Measurements from ENCODE around the gene SYPL1.

The SYPL1 gene

GRCh38 chr7:106062006-106062405, 50.1 kb downstream of the SYPL1 start:
- in situ Hi-C loops (cut with HindIII; ENCODE audit: low sequenced_read_pairs) = loop anchor here (25.0 kb wide), 1 partner anchor 425 kb away; no protein-coding TSS in a partner anchor
- H3K4me3 ChIP-seq (ENCODE audit: low read depth, low read length) = no peak overlapping the region
- no peak for TF ChIP-seq CTCF (IDR thresholded peaks at IDR 0.05; ENCODE audit: low read depth, low read length, missing control alignments)
- DNase-seq (ENCODE audit: low read depth) = no peak

GRCh38 chr7:106061301-106061979, 50.7 kb downstream of the SYPL1 start:
- no peak for DNase-seq (ENCODE audit: low read depth)
- in situ Hi-C loops (cut with HindIII; ENCODE audit: low sequenced_read_pairs) = loop anchor here (25.0 kb wide), 1 partner anchor 426 kb away; no protein-coding TSS in a partner anchor
- H3K4me3 ChIP-seq (ENCODE audit: low read depth, low read length) = no peak overlapping the region
- no peak for TF ChIP-seq CTCF (IDR thresholded peaks at IDR 0.05; ENCODE audit: low read depth, low read length, missing control alignments)

GRCh38 chr7:106060394-106060920, 51.7 kb downstream of the SYPL1 start:
- in situ Hi-C loops (cut with HindIII; ENCODE audit: low sequenced_read_pairs) = loop anchor here (25.0 kb wide), 1 partner anchor 427 kb away; no protein-coding TSS in a partner anchor
- no peak overlapping the region for H3K4me3 ChIP-seq (ENCODE audit: low read depth, low read length)

GRCh38 chr7:106059556-106059955, 52.6 kb downstream of the SYPL1 start:
- H3K4me3 ChIP-seq (ENCODE audit: low read depth, low read length) = no peak overlapping the region
- no peak for TF ChIP-seq CTCF (IDR thresholded peaks at IDR 0.05; ENCODE audit: low read depth, low read length, missing control alignments)
- no peak for DNase-seq (ENCODE audit: low read depth)
- in situ Hi-C loops (cut with HindIII; ENCODE audit: low sequenced_read_pairs) = loop anchor here (25.0 kb wide), 1 partner anchor 428 kb away; no protein-coding TSS in a partner anchor

More at GRCh38 chr7:106060394-106060920, 51.7 kb downstream of the SYPL1 start:
- no peak for DNase-seq (ENCODE audit: low read depth)
- no peak for TF ChIP-seq CTCF (IDR thresholded peaks at IDR 0.05; ENCODE audit: low read depth, low read length, missing control alignments)

- in situ Hi-C loops (cut with HindIII; ENCODE audit: low sequenced_read_pairs) = loop anchor here (25.0 kb wide), 1 partner anchor 428 kb away; no protein-coding TSS in a partner anchor
- H3K4me3 ChIP-seq (ENCODE audit: low read depth, low read length) = no peak overlapping the region
- no peak for DNase-seq (ENCODE audit: low read depth)
- no peak for TF ChIP-seq CTCF (IDR thresholded peaks at IDR 0.05; ENCODE audit: low read depth, low read length, missing control alignments)
These were observed 53.2 kb downstream of the SYPL1 start for GRCh38 chr7:106058928-106059324.

- no peak overlapping the region for H3K4me3 ChIP-seq (ENCODE audit: low read depth, low read length)
- no peak for TF ChIP-seq CTCF (IDR thresholded peaks at IDR 0.05; ENCODE audit: low read depth, low read length, missing control alignments)
- in situ Hi-C loops (cut with HindIII; ENCODE audit: low sequenced_read_pairs) = loop anchor here (25.0 kb wide), 1 partner anchor 429 kb away; no protein-coding TSS in a partner anchor
- no peak for DNase-seq (ENCODE audit: low read depth)
These were observed 53.9 kb downstream of the SYPL1 start for GRCh38 chr7:106057962-106058927.

Measured in astrocyte of the cerebellum (primary cell).